ENCODE data around the gene PPM1B.
"Not testable (repeated sequence)": the region's sequence is repeated elsewhere in the genome, so short reads cannot be mapped to it uniquely, and the experiment has no call there.

PPM1B gene

GRCh38 chr2:44203542-44203941, 34.9 kb downstream of the PPM1B start:
- DNase-seq = no peak

GRCh38 chr2:44205169-44205568, 36.5 kb downstream of the PPM1B start:
- no peak for DNase-seq

- no peak for DNase-seq
Observed at GRCh38 chr2:44207102-44207501, 38.4 kb downstream of the PPM1B start.

DNA sequence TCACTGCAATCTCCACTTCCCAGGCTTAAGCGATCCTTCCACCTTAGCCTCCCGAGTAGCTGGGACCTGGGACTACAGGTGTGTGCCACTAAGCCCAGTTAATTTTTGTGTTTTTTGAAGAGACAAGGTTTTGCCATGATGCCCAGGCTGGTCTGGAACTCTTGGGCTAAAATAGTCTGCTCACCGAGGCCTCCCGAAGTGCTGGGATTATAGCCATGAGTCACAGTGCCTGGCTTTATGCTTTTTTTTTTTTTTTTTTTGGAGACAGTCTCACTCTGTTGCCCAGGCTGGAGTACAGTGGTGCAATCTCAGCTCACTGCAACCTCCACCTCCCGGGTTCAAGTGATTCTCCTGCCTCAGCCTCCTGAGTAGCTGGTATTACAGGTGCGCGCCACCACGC, 39.0 kb downstream of the PPM1B start:
- not testable (repeated sequence) for DNase-seq

DNA sequence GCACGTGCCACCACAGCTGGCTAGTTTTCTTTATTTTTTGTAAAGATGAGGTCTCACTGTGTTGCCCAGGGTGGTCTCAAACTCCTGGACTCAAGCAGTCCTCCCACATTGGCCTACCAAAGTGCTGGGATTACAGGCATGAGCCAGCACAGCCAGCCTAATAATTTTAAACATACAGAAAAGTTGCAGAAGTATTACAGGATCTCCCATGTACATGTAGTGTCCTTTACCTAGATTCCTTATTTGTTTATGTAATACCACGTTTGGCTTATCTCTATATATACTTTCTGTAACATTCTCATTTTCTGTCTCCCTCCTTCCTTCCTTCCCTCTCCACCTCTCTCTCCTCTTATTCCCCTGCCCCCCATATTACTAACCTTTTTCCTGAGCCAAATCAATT, 41.7 kb downstream of the PPM1B start:
- DNase-seq = no peak

DNA sequence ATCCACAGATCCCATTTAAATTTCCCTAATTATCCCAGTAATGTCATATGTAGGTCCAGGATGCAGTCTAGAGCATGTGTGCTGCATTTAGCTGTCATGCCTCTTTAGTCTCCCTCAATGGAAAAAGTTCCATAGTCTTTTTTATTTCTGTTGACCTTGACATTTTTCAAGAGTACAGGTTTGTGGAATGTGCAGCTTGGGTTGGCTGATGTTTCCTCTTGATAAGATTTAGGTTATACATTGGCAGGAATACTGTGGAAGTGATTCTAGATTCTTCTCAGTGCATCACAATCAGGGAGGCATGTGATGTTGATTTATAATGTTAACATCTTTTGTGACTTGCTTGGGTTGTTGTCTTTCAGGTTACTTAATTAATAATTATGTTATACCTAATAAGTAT, 42.5 kb downstream of the PPM1B start:
- DNase-seq = no peak

DNA sequence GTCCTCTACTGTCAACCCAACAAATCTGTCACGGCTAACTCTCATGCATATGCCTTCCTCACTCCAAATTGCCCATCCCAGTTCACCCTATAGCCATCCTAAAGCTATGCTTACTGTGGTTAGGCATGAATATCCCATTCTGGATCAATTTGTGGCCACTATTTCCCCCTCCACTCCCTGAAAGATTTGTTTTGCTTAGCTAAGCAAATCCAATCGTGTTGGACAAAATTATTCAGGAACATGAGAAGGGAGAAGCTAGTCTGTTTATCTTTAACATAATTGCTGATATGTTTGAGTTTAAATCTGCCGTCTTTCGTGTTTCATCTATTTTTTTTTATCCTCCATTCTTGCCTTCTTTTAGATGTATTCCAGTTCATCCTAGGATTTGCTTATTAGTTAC, 43.6 kb downstream of the PPM1B start:
- DNase-seq = no peak

GRCh38 chr2:44215827-44216226, 47.2 kb downstream of the PPM1B start:
- no peak for DNase-seq

GRCh38 chr2:44218771-44219170, 50.1 kb downstream of the PPM1B start:
- no peak for DNase-seq

DNA sequence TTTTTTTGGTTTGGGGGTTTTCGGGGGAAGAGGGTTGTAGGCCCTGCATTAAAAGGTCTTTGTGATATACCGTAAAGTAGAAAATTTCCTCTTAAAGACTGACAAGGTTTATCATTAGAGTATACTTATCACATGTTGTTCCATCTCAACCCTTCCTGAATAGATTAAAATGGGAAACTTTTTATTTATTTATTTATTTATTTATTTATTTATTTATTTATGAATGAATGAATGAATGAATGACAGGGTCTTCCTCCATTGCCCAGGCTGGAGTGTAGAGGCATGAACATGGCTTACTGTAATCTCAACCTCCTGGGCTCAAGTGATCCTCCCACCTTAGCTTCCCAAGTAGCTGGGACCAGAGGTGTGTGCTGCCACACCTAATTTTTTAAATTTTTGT, 58.1 kb downstream of the PPM1B start:
- DNase-seq = no peak

DNA sequence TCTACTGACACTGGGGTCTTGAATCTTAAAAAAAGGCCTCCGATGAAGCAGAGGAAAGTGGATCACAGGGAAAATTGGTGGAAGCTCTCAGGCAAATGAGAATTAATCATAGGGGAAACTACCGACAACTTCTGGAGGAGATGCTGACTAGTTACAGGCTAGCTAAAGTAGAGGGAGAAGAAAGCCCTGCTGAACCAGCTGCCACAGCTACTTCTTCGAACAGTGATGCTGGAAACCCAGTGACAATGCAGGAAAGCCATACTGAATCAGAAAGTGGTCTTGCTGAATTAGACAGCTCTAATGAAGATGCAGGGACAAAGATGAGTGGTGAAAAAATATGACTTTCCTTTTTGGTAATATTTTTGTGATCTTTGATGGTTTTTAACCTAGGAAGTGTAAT, 61.7 kb downstream of the PPM1B start:
- no peak for DNase-seq

DNA sequence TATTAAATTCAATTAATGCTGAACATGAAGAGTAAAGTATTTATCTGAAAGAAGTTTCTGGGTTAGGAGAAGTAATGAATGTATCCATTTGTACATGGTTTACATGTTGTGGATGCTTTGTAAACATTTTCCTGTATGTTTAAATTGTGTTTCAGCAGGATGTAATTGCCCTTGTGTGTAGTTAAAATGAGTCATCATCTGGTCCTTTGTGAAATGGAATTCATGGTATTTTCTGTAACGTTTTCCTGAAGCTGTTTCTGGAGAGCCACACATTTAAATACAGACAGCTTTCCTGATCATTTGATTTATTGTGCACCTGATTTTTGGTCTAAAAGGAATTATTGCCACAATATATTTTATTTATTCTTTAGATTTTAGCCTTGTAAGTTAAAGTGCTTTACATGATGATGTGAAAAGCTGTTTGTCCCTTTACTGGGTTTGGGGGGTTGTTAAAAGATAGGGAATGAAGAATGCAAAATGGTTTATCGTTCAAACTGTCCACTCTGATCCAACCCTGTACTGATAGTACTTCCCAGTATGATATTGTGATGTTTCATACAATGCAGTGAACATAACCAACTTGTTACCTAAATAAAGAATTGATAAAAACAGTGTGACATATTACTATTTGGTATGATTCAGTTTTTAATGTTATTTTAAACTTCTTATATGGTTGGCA, 64.9 kb downstream of the PPM1B start:
- DNase-seq = no peak

DNA sequence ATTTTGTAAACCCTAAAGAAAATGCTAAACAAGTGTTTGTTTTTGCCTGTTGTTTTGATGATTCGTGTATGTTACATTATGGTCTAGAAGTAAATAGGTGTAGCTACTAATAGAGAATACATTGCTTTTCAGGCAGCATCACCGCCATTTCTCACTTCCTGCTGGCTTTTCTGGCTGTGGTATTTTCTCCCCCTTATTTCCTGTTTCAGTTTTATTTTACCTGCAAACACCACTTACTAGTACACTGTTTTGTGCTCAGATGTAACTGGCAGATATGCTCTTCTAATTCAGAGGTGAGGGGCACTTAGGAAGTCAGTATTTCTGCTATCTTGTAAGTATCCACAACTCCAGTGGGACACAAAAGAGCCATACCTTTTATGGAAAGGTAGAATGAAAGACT, 68.5 kb downstream of the PPM1B start:
- DNase-seq = no peak

DNA sequence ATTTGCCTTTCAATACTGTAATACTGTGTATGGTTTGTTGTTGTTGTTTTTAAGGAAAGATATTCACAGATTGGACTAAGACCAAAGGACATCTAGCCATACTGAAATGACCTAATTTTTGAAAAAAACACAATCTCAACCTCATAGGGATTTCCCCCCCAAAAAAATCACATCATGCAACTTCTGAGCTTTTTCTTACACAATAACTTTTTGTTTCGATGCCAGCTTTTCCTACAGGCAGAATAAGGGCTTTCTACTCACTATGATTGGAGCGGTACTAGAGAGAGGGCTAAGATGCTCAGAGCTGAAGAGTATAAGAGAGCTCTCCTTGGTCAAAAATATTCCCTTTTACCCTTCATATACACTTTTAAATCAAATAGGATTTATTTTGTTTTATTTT, 74.2 kb downstream of the PPM1B start:
- DNase-seq = no peak

- no peak for DNase-seq
Observed at GRCh38 chr2:44244135-44244871, 75.6 kb downstream of the PPM1B start.

DNA sequence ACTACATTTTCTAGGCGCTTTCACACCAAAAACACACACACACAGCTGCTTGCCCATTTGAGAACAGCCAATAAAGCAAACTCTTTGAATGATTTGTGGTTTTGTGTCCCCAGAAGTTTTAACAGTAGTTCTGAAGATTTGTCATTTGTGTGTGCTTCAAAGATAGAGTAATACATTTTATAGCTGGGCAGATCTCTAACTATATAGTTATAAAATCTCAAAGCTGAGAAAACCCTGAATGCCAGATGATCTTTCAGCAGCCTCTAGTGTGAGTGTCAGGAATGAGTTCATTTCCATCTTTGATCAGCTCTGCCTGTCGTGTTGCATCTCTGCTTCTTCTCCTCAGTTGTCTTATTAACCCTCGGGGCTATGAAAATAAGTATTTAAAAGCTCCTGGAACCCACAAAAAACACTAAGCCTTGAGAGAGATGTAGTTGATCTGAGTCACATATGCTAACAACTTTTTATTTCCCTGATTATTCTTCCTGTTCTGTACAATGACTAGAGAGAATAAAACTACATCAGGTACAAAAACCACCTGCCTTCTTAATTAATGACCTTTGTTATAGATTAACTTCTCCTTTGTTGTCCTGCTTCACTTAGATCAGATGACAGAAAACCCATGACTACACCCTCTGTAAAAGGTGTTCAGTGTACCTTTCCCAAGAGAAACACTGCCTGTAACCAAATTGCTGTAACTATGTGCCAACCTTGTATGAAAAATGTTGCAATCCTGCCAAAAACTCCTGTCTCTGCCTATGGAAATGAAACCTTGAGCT, 76.6 kb downstream of the PPM1B start:
- no peak for DNase-seq

GRCh38 chr2:44246436-44246835, 77.8 kb downstream of the PPM1B start:
- no peak for DNase-seq

DNA sequence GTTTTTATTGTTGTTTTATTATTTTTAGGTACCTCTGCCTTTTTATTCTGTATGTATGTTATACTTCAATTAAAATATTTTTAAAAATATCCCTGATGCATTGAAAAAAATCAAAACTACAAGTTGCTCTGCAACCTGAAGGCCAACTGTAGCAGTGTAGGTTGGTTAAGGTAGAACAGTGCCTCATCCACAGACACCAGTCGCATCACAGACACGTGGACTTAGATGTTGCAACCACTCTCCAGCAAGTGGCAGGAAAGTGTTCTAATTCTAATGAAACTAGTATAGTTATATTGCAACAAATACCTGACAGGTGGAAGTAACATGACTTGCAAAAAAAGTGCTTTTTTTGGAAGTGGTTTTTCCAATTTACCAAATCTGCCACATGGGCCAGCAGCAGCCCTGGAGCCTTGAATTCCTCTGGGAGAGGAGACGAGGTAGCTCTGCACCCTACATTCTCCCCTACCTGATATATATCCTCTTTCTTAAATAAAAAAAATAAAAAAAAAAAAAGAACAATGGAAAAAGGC, 78.2 kb downstream of the PPM1B start:
- DNase-seq = no peak

GRCh38 chr2:44247924-44248323, 79.2 kb downstream of the PPM1B start:
- no peak for DNase-seq

GRCh38 chr2:44249269-44249668, 80.6 kb downstream of the PPM1B start:
- not testable (repeated sequence) for DNase-seq

GRCh38 chr2:44250376-44250775, 81.7 kb downstream of the PPM1B start:
- DNase-seq = no peak

GRCh38 chr2:44254023-44254422, 85.3 kb downstream of the PPM1B start:
- no peak for DNase-seq

DNA sequence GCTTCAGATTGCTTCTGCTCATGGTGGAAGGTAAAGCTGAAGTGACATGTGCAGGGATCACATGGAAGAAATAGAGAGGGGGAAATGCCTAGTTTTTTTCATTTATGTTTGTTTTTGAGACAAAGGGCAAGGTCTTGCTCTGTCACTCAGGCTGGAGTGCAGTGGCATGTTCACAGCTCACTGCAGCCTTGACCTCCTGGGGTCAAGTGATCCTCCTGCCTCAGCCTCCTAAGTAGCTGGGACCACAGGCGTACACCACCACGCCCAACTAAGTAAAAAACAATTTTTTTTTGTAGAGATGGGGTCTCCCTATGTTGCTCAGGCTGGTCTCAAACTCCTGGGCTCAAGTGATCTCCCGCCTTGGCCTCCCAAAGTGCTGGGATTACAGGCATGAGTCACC, 87.0 kb downstream of the PPM1B start:
- not testable (repeated sequence) for DNase-seq

GRCh38 chr2:44257802-44258201, 89.1 kb downstream of the PPM1B start:
- DNase-seq = not testable (repeated sequence)

Measured in activated gamma-delta T cell (primary cell).